ENCODE results near the gene ITPR2. TPM values are rescaled to one million over a fixed set of nuclear protein-coding genes. Genes with fewer than 3 reads are reported as not detected.

ITPR2 gene
- total RNA-seq, 1 donor from 2014 or later, result 16.3 TPM

DNA sequence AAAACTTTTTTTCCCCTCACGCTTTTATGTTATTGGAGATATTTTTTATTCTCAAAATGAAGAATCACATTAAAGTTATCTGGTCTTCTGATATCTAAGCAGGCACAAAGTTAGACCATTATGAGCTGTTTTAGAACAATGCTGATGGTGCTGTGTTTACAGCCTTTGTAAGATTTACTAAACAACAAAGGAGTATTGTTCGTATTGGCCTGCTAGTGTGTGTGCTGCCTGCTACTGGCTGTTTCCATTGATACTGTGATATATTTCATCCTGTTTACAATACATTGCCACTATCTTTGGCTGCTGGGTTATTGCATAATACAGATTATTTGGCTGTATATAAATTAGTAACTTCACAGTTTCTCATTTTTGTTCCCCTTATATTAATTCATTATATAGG, 220.8 kb downstream of the ITPR2 start:
- Histone ChIP-seq H3K27me3 (ENCODE audit: control insufficient read depth, insufficient read depth, low read length) (no peaks in the 10 kb centered on the region), H3K4me3 (ENCODE audit: low read depth, low read length) (no peak overlapping the region), H3K36me3 (ENCODE audit: control insufficient read depth, insufficient read depth, low read length) (no peaks in the 10 kb centered on the region)
- DNase-seq (ENCODE audit: low read depth), result no peak
- TF ChIP-seq, protein P1, sequence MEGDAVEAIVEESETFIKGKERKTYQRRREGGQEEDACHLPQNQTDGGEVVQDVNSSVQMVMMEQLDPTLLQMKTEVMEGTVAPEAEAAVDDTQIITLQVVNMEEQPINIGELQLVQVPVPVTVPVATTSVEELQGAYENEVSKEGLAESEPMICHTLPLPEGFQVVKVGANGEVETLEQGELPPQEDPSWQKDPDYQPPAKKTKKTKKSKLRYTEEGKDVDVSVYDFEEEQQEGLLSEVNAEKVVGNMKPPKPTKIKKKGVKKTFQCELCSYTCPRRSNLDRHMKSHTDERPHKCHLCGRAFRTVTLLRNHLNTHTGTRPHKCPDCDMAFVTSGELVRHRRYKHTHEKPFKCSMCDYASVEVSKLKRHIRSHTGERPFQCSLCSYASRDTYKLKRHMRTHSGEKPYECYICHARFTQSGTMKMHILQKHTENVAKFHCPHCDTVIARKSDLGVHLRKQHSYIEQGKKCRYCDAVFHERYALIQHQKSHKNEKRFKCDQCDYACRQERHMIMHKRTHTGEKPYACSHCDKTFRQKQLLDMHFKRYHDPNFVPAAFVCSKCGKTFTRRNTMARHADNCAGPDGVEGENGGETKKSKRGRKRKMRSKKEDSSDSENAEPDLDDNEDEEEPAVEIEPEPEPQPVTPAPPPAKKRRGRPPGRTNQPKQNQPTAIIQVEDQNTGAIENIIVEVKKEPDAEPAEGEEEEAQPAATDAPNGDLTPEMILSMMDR (IDR thresholded peaks at IDR 0.05; ENCODE audit: insufficient read depth, low read length, poor library complexity, severe bottlenecking), result no peak

DNA sequence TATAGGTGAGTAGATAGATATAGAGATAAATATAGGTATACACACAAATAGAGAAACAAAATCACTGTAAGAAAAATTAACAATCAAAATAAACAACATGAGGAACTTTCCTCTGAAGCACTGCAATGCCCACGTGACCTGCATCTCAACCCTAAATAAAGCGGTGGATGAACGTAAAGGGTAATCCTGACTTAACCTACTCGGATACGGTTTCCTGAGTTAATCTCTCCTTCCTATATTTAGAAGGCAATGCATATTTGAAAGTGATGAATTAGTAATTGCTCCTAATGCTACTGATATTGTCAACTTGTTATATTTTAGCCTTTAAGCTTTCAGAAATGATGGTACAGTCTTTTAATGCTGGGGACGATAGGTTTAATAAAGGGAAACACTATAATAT, 221.4 kb downstream of the ITPR2 start:
- Histone ChIP-seq H3K4me3 (ENCODE audit: low read depth, low read length) (no peak overlapping the region), H3K36me3 (ENCODE audit: control insufficient read depth, insufficient read depth, low read length) (no peaks in the 10 kb centered on the region), H3K27me3 (ENCODE audit: control insufficient read depth, insufficient read depth, low read length) (no peaks in the 10 kb centered on the region)
- TF ChIP-seq, protein P1 (IDR thresholded peaks at IDR 0.05; ENCODE audit: insufficient read depth, low read length, poor library complexity, severe bottlenecking), result no peak
- DNase-seq (ENCODE audit: low read depth), result no peak

DNA sequence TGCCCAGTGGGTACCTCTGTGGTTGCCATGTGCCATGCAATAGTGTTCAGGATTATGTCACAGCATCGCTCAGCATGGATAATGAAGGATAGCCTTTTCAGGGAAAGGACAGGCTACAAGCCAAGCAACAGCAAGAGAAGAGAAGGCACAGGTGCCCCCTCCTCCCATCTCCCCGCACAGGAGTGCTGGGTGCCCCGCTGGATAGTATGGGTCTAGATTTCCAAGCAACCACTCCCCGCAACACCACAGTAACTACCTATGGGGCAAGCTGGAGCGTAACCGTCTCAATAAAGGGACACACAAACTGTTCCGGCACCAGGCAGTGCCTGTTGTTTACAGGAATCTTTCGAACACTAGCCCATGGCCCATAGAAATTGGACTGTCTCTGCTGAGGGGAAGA, 222.2 kb downstream of the ITPR2 start:
- TF ChIP-seq, protein P1 (IDR thresholded peaks at IDR 0.05; ENCODE audit: insufficient read depth, low read length, poor library complexity, severe bottlenecking), result no peak
- no peaks in the 10 kb centered on the region for H3K27me3 ChIP-seq (ENCODE audit: control insufficient read depth, insufficient read depth, low read length)

DNA sequence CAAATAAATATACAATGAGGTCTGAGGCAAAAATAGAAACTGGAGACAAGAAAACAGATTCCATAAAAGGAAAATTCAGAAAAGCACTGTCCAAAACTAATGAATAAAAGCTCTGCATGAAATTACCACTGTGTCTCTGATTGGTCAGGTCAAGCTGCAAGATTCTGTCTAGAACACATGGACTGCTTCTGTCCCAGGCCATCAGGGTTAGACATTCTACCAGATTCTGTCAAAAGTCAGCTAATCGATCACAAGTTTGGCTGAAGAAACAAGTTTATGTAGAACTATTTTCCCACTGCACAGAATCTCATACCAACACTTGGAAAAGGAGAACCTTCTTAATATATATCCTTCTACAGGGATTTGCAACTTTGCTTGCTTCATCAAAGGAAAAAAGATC, 223.0 kb downstream of the ITPR2 start:
- Histone ChIP-seq H3K4me3 (ENCODE audit: low read depth, low read length) (no peak overlapping the region), H3K36me3 (ENCODE audit: control insufficient read depth, insufficient read depth, low read length) (no peaks in the 10 kb centered on the region), H3K27me3 (ENCODE audit: control insufficient read depth, insufficient read depth, low read length) (no peaks in the 10 kb centered on the region)
- DNase-seq (ENCODE audit: low read depth), result no peak
- TF ChIP-seq, protein P1 (IDR thresholded peaks at IDR 0.05; ENCODE audit: insufficient read depth, low read length, poor library complexity, severe bottlenecking), result no peak

More for the DNA sequence above, 222.2 kb downstream of the ITPR2 start:
- DNase-seq (ENCODE audit: low read depth), result no peak
- Histone ChIP-seq H3K4me3 (ENCODE audit: low read depth, low read length) (no peak overlapping the region), H3K36me3 (ENCODE audit: control insufficient read depth, insufficient read depth, low read length) (no peaks in the 10 kb centered on the region)

DNA sequence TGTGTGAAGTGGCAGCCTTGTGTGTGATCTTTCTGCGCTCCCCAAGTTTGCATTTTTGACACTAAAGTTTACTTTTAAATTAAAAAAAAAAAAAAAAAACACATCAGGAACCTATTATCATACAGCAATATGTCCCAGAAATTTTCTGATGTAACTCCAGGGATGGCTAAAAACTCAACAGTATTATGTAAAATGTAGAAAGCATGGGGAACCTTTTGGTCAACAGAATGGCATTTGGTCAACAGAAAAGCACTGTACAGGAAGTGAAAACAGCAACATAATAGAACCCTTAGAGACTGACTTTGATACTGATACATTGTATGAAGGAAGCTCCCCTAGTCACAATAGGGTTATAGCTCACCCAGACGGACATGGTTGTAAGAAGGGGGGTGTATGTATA, 224.3 kb downstream of the ITPR2 start:
- TF ChIP-seq, protein P1 (IDR thresholded peaks at IDR 0.05; ENCODE audit: insufficient read depth, low read length, poor library complexity, severe bottlenecking), result no peak
- Histone ChIP-seq H3K36me3 (ENCODE audit: control insufficient read depth, insufficient read depth, low read length) (no peaks in the 10 kb centered on the region), H3K27me3 (ENCODE audit: control insufficient read depth, insufficient read depth, low read length) (no peaks in the 10 kb centered on the region), H3K4me3 (ENCODE audit: low read depth, low read length) (no peak overlapping the region)
- no peak for DNase-seq (ENCODE audit: low read depth)

DNA sequence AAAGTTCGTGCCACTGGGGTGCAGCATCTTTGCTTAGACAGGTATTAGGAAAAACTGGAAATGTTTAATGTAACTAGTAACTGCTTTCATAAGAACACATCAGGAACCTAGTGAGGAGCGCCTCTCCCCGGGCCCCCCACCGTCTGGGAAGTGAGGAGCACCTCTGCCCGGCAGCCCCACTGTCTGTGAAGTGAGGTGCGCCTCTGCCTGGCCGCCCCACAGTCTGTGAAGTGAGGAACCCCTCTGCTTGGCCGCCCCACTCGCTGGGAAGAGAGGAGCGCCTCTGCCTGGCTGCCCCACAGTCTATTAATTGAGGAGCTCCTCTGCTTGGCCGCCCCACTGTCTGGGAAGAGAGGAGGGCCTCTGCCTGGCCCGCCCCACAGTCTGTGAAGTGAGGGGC, 224.7 kb downstream of the ITPR2 start:
- Histone ChIP-seq H3K36me3 (ENCODE audit: control insufficient read depth, insufficient read depth, low read length) (no peaks in the 10 kb centered on the region), H3K27me3 (ENCODE audit: control insufficient read depth, insufficient read depth, low read length) (no peaks in the 10 kb centered on the region), H3K4me3 (ENCODE audit: low read depth, low read length) (no peak overlapping the region)
- TF ChIP-seq, protein P1 (IDR thresholded peaks at IDR 0.05; ENCODE audit: insufficient read depth, low read length, poor library complexity, severe bottlenecking), result no peak
- no peak for DNase-seq (ENCODE audit: low read depth)

Data from kidney epithelial cell (primary cell).